Panc1 (cell line): ENCODE results near the gene TBX5. TPM values are rescaled to one million over a fixed set of nuclear protein-coding genes. Genes with fewer than 3 reads are reported as not detected.

Source experiments
- ATAC-seq: fragments of 200-7000 bp; cut with Tn5 transposase; 2 replicates; pipeline ENCODE4 v1.9.1; 2020; ENCODE audit warnings: mild to moderate bottlenecking, moderate library complexity
- BruUV-seq: library from RNA; stranded (reverse); fragments of 400-500 nt; replicated peaks from 2 replicates; lab custom pipeline; 2021; lab: Mats Ljungman, UMichigan
- CTCF ChIA-PET: fragments of 300-600 bp; sonication (Branson Sonifier 250); formaldehyde crosslinking; loops from one replicate; lab custom pipeline; 2022; ENCODE audit warnings: antibody characterized with exemption; lab: Charles Lee
- POLR2A ChIA-PET: fragments of 300-600 bp; sonication (Branson Sonifier 250); formaldehyde crosslinking; loops from one replicate; lab custom pipeline; 2022; ENCODE audit warnings: antibody characterized with exemption; lab: Charles Lee
- DNase-seq: peaks from one replicate; pipeline ENCODE4 v3.0.0-alpha.2; 2010; ENCODE audit warnings: low read depth, low spot score
- H3K27ac ChIP-seq: 2 replicates; pipeline ENCODE4 v1.5.1; 2011; ENCODE audit warnings: mild to moderate bottlenecking, low read length, inconsistent platforms
- H3K27me3 ChIP-seq: fragments of 200-500 bp; sonication (Bioruptor generic); 2 replicates; pipeline ENCODE4 v1.6.0; 2014; ENCODE audit warnings: low read length, inconsistent platforms; ENCODE audit not compliant: control insufficient read depth, insufficient read depth
- H3K36me3 ChIP-seq: fragments of 200-500 bp; sonication (Bioruptor generic); 2 replicates; pipeline ENCODE4 v1.5.1; 2014; ENCODE audit warnings: inconsistent platforms, mild to moderate bottlenecking, low read length, moderate library complexity; ENCODE audit not compliant: control insufficient read depth, insufficient read depth
- H3K4me1 ChIP-seq: 2 replicates; pipeline ENCODE4 v1.5.1; 2011; ENCODE audit warnings: inconsistent platforms, mild to moderate bottlenecking, low read length, moderate library complexity; ENCODE audit not compliant: control insufficient read depth, insufficient read depth
- H3K4me3 ChIP-seq, 2 experiments: 2 replicates each; pipeline ENCODE4 v1.5.1; 2011 to 2012; ENCODE audit warnings: low read depth in 2 of 2, low read length in 2 of 2, mild to moderate bottlenecking in 2 of 2, inconsistent platforms in 1 of 2, moderate library complexity in 1 of 2
- H3K9me3 ChIP-seq: fragments of 200-500 bp; sonication (Bioruptor generic); 2 replicates; pipeline ENCODE4 v1.5.1; 2014; ENCODE audit warnings: low read depth, mild to moderate bottlenecking, inconsistent platforms, low read length, moderate library complexity; ENCODE audit not compliant: control insufficient read depth, insufficient read depth
- POLR2AphosphoS5 ChIP-seq: IDR thresholded peaks from 2 replicates; pipeline ENCODE4 v1.6.1; 2012; ENCODE audit warnings: mild to moderate bottlenecking, low read depth, low read length, moderate library complexity
- SIN3A ChIP-seq: IDR thresholded peaks from 2 replicates; pipeline ENCODE4 v1.6.1; 2012; ENCODE audit warnings: low read depth, mild to moderate bottlenecking, low read length, moderate library complexity, borderline replicate concordance; ENCODE audit not compliant: insufficient read depth
- TCF7L2 ChIP-seq: IDR thresholded peaks from 2 replicates; pipeline ENCODE4 v1.6.1; 2011; ENCODE audit warnings: mild to moderate bottlenecking, low read depth, low read length, inconsistent platforms
- in situ Hi-C: cut with HindIII; loops from 2 replicates; pipeline ENCODE4 v1.10.0; 2016; ENCODE audit warnings: low sequenced_read_pairs, low pct_unique_long_range_greater_than_20kb
- intact Hi-C: fragments of 100-400 bp; cut with micrococcal nuclease; formaldehyde crosslinking; loops from one replicate; pipeline ENCODE4 v1.10.0; 2022; ENCODE audit not compliant: unreplicated experiment
- total RNA-seq: library from RNA; stranded (reverse); gene quantifications from one replicate; pipeline ENCODE4 v1.2.1, GENCODE V29; 2021; ENCODE audit not compliant: unreplicated experiment
- TF ChIP-seq, protein P1 (sequence below): fragments of 450-650 bp; IDR thresholded peaks from 2 replicates; pipeline ENCODE4 v1.5.1; 2017; ENCODE audit warnings: mild to moderate bottlenecking
- TF ChIP-seq, protein P2 (sequence below), 2 experiments: IDR thresholded peaks; 2 replicates each; pipeline ENCODE4 v1.6.1; 2011 to 2012; ENCODE audit warnings: low read depth in 2 of 2, control low read depth in 1 of 2, low read length in 1 of 2, mild to moderate bottlenecking in 1 of 2, moderate library complexity in 1 of 2; ENCODE audit not compliant: insufficient read depth in 1 of 2

The TBX5 gene
- total RNA-seq, 1 experiment from 2014 or later, result not detected

DNA sequence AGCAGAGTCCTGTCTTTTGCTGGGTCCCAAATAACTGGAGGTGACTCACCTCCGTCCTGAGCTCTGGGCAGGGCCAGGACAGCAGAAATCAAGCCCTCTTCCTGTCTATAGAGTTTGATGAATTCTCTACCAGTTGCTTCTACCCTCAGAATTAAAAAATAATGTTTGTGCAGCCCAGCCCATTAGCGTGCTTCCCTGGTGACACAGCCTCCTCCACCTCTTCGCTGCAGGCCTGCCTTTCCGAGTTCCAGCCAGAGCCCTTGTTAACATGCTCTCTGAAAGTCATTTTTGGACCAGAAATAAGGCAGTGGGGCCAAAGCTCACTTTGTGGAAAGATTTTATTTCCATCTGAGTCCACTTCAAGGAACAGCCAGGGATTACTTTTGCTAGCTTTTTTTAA, 94.0 kb downstream of the TBX5 start:
- intact Hi-C loops, result no loop called here
- POLR2A ChIA-PET, result no interaction called here
- DNase-seq, result no peak

DNA sequence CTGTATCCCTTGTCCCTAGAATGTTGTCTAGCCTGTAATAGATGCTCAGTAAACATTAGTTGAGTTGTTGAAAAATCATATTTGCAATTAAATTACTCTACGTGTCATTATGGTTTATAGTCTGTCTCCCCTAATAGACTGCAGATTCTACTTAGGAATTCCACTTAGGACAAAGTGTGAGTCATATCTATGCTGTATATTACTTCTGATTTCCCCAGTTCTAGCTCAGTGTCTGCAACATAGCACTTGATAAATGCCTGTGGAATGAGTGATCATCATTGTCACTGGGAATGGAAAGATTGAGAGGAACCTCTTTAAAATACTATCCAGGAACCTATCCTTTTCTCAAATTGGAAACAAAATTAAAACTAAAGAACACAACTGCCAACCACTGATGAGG, 99.3 kb downstream of the TBX5 start:
- no peak for TF ChIP-seq SIN3A
- TF ChIP-seq TCF7L2, result no peak
- TF ChIP-seq, protein P1, sequence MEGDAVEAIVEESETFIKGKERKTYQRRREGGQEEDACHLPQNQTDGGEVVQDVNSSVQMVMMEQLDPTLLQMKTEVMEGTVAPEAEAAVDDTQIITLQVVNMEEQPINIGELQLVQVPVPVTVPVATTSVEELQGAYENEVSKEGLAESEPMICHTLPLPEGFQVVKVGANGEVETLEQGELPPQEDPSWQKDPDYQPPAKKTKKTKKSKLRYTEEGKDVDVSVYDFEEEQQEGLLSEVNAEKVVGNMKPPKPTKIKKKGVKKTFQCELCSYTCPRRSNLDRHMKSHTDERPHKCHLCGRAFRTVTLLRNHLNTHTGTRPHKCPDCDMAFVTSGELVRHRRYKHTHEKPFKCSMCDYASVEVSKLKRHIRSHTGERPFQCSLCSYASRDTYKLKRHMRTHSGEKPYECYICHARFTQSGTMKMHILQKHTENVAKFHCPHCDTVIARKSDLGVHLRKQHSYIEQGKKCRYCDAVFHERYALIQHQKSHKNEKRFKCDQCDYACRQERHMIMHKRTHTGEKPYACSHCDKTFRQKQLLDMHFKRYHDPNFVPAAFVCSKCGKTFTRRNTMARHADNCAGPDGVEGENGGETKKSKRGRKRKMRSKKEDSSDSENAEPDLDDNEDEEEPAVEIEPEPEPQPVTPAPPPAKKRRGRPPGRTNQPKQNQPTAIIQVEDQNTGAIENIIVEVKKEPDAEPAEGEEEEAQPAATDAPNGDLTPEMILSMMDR, result no peak
- no peak for TF ChIP-seq POLR2AphosphoS5
- TF ChIP-seq, protein P2, sequence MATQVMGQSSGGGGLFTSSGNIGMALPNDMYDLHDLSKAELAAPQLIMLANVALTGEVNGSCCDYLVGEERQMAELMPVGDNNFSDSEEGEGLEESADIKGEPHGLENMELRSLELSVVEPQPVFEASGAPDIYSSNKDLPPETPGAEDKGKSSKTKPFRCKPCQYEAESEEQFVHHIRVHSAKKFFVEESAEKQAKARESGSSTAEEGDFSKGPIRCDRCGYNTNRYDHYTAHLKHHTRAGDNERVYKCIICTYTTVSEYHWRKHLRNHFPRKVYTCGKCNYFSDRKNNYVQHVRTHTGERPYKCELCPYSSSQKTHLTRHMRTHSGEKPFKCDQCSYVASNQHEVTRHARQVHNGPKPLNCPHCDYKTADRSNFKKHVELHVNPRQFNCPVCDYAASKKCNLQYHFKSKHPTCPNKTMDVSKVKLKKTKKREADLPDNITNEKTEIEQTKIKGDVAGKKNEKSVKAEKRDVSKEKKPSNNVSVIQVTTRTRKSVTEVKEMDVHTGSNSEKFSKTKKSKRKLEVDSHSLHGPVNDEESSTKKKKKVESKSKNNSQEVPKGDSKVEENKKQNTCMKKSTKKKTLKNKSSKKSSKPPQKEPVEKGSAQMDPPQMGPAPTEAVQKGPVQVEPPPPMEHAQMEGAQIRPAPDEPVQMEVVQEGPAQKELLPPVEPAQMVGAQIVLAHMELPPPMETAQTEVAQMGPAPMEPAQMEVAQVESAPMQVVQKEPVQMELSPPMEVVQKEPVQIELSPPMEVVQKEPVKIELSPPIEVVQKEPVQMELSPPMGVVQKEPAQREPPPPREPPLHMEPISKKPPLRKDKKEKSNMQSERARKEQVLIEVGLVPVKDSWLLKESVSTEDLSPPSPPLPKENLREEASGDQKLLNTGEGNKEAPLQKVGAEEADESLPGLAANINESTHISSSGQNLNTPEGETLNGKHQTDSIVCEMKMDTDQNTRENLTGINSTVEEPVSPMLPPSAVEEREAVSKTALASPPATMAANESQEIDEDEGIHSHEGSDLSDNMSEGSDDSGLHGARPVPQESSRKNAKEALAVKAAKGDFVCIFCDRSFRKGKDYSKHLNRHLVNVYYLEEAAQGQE (IDR thresholded peaks at IDR 0.05; ENCODE audit: insufficient read depth in 1 of 2, low read depth in 2 of 2, low read length in 1 of 2), result no peak
- Histone ChIP-seq H3K27ac (no peak overlapping the region), H3K4me1 (no peaks in the 10 kb centered on the region), H3K9me3 (no peaks in the 10 kb centered on the region), H3K36me3 (no peaks in the 10 kb centered on the region), H3K27me3 (no peaks in the 10 kb centered on the region), H3K4me3 (no peak overlapping the region)
- ATAC-seq, result no peak
- in situ Hi-C loops (no loop called here), intact Hi-C loops (no loop called here)
- CTCF ChIA-PET, result no interaction called here
- DNase-seq, result no peak
- POLR2A ChIA-PET, result no interaction called here
- BruUV-seq, result no TSS peak

More for the DNA sequence above, 94.0 kb downstream of the TBX5 start:
- in situ Hi-C loops, result no loop called here
- no TSS peak for BruUV-seq
- no peaks in the 10 kb centered on the region for H3K9me3 ChIP-seq
- TF ChIP-seq POLR2AphosphoS5, result no peak
- TF ChIP-seq, protein P1, result no peak
- TF ChIP-seq, protein P2 (IDR thresholded peaks at IDR 0.05; ENCODE audit: insufficient read depth in 1 of 2, low read depth in 2 of 2, low read length in 1 of 2), result no peak
- no peak for TF ChIP-seq TCF7L2
- TF ChIP-seq SIN3A, result no peak
- no peaks in the 10 kb centered on the region for H3K36me3 ChIP-seq
- ATAC-seq, result no peak
- H3K4me1 ChIP-seq, result no peaks in the 10 kb centered on the region
- no peak overlapping the region for H3K4me3 ChIP-seq
- CTCF ChIA-PET, result no interaction called here
- H3K27me3 ChIP-seq, result no peaks in the 10 kb centered on the region
- no peak overlapping the region for H3K27ac ChIP-seq
